ENCODE data around the gene MMP23B. TPM values are rescaled to one million over a fixed set of nuclear protein-coding genes. Genes with fewer than 3 reads are reported as not detected.
"Not testable (repeated sequence)": the region's sequence is repeated elsewhere in the genome, so short reads cannot be mapped to it uniquely, and the experiment has no call there.

Gene MMP23B
- 60.2 TPM for total RNA-seq
- long read RNA-seq, transcript MMP23B-202 (7 exons, 1,309 nt), result minor isoform, 7 of 39 reads
- long read RNA-seq, transcript MMP23B-201 (8 exons, 1,326 nt), result major isoform, 9 of 39 reads
- long read RNA-seq, transcript MMP23B-207 (4 exons, 626 nt), result major isoform, 9 of 39 reads
- long read RNA-seq, partial matches to known transcripts, result 4 of 39 reads
- long read RNA-seq, other reads (novel, unspliced or antisense), result 10 of 39 reads

- intact Hi-C loops (cut with DNase I), result no loop called here
- DNase-seq (ENCODE audit: low spot score), result no peak
These were observed at the start of gene MMP23B for GRCh38 chr1:1631782-1632420. TSS of gene MMP23B (plus strand) at chr1:1632173. CDS start at chr1:1632219, 46 bp downstream.

- intact Hi-C loops (cut with DNase I), result no loop called here
- DNase-seq (ENCODE audit: low spot score), result no peak
These were observed 49.2 kb upstream of the MMP23B start for GRCh38 chr1:1582585-1583346.

DNA sequence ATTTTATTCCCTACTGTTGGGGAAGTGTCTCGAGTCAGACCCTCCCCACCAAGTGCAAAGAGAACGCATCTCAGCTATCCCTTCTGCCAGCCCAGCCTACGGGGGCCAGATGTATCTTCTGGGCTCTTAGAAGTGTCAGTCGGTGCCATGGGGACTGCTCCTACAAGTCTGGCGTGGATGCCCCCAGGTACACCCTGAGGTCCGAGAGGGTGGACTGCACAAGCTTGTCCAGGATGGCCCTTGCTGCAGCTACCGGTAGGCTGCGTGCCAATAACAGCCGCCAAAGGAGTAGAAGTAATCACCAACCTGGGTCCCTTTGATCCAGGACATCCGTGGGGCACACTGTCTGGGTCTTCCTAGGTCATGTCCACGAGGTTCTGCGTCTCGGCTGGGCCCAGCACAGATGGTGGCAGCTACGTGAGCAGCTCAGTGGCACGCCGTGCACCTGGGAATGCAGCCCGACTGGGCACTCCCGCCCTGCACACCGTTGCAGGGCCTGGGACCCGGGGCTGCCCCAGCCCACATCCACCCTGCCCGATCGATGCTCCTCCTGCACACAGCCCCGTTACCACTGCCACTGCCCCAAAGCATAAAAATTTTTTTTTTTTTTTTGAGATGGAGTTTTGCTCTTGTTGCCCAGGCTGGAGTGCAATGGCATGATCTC is 48.5 kb upstream of the MMP23B start:
- no peak for DNase-seq (ENCODE audit: low spot score)
- intact Hi-C loops (cut with DNase I), result no loop called here

- no peak for DNase-seq (ENCODE audit: low spot score)
- intact Hi-C loops (cut with DNase I), result no loop called here
These were observed 40.5 kb upstream of the MMP23B start for GRCh38 chr1:1591452-1591851.

DNA sequence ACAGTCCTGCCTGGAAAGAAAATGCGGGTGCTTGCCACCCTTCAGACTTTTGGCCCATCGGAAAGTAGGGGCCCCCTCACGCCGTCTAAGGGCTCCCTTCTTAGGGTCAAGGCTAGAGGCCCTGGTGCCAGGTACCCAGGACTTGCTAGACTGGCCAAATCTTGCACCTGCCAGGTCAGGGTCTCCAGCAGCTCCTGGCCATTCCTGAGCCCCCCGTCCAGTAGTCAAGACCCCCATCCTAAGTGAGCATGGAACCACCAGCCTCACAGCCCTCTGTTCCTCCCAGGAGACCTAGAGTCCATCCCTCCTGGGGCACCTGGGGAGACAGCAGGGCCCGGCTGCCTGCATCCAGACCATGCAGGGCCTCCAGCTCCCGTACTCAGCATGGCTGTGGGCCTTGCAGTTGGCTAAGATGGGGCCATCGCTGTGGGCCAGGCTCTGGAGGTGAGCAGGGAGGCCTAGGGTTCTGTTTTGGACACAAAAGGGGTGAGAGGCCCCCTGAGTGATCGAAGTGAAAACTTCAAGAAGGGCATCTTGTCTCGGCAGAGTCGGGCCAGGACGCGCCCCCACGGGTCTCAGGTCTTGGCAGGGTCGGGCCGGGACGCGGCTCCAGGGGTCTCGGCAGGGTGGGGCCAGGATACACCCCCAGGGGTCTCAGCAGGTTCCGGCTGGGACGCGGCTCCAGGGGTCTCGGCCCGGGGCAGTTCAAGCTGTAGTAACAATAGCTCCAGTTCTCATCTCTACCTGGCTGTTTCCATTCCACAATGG is 38.0 kb upstream of the MMP23B start:
- DNase-seq (ENCODE audit: low spot score), result no peak
- intact Hi-C loops (cut with DNase I), result no loop called here

GRCh38 chr1:1594602-1595260 is 37.2 kb upstream of the MMP23B start:
- no peak for DNase-seq (ENCODE audit: low spot score)
- intact Hi-C loops (cut with DNase I), result no loop called here

DNA sequence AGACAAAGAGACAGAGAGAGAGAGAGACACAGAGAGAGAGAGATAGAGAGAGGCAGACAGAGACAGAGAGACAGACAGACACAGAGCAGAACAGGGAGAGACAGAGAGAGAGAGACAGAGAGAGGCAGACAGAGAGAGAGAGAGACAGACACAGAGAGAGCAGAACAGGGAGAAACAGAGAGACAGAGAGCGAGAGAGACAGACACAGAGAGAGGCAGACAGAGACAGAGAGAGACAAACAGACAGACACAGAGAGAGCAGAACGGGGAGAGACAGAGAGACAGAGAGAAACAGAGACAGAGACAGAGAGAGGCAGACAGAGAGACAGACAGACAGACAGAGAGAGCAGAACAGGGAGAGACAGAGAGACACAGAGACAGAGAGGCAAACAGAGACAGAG is 36.6 kb upstream of the MMP23B start:
- intact Hi-C loops (cut with DNase I); DNase-seq (ENCODE audit: low spot score): not testable (repeated sequence)

- intact Hi-C loops (cut with DNase I), result no loop called here
- no peak for DNase-seq (ENCODE audit: low spot score)
These were observed 35.3 kb upstream of the MMP23B start for GRCh38 chr1:1596493-1597274.

GRCh38 chr1:1597275-1597930 is 34.6 kb upstream of the MMP23B start:
- intact Hi-C loops (cut with DNase I), result no loop called here
- DNase-seq (ENCODE audit: low spot score), result no peak

DNA sequence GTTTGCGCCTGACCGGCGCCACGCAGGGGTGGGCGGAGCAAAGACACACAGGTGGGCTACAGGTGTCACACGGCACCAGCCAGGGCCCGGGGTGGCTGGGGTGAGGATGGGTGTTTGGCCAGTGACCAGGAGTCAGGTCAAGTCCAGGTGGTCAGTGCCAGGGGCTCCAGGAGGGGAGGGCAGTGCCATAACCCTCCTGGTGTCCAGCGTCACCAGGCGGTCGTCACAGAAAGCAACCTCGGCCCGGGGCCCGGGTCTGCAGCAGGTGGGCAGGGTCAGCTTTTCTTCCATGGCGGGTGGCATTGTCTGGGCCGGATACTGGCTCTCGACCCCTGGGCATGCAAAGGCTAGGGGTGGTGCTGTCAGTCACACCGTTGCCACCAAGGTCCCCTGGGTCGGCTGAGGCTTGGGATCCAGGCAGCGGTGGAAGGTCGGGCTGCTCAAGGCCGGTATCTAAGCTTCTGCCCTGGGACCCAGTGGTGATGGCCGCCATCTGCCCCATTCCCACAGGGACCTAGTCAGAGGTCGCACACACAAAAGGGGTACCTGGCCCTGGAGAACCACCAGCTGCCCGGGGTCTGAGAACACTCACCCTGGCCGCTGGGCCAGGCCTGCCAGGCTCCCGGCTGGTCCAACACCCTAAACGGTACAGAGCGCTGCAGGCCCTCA is 33.8 kb upstream of the MMP23B start:
- intact Hi-C loops (cut with DNase I), result no loop called here
- DNase-seq (ENCODE audit: low spot score), result no peak

DNA sequence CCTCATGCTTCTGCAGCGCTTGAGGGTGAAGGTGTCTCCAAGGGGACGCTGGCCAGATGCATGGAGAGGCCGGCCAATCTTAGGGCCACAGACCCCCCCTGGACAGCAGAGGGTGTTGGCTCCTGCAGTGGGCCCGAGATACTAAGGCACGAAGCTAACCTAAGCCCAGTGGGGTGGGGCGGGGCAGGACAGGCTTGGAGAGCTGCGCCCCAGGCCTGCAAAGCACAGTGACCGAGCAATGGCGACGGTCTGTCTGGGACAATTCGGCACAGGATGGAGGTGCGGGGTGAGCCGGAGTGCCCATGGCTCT is 33.3 kb upstream of the MMP23B start:
- no peak for DNase-seq (ENCODE audit: low spot score)
- intact Hi-C loops (cut with DNase I), result no loop called here

GRCh38 chr1:1599030-1599934 is 32.7 kb upstream of the MMP23B start:
- no peak for DNase-seq (ENCODE audit: low spot score)
- intact Hi-C loops (cut with DNase I), result no loop called here

GRCh38 chr1:1599935-1600860 is 31.8 kb upstream of the MMP23B start, which contains the start of gene FNDC10:
TSS of gene FNDC10 (minus strand) at chr1:1600135. CDS start at chr1:1600015, 120 bp downstream.
- intact Hi-C loops (cut with DNase I), result no loop called here

GRCh38 chr1:1600861-1601563 is 31.0 kb upstream of the MMP23B start:
- intact Hi-C loops (cut with DNase I), result no loop called here
- no peak for DNase-seq (ENCODE audit: low spot score)

More at GRCh38 chr1:1599935-1600860, 31.8 kb upstream of the MMP23B start, which contains the start of gene FNDC10:
- no peak for DNase-seq (ENCODE audit: low spot score)
